Neural cell (in vitro differentiated cells): ENCODE data around the gene BTBD19. TPM values are rescaled to one million over a fixed set of nuclear protein-coding genes. Genes with fewer than 3 reads are reported as not detected.

Experiments
- H2AFZ ChIP-seq: fragments of 200-600, 300-800 bp; sonication (generic), shearing (Covaris generic); 2 replicates; pipeline ENCODE4 v1.6.0; 2014; ENCODE audit warnings: low read depth, mild to moderate bottlenecking, antibody characterized with exemption, low read length, moderate library complexity
- H3F3A ChIP-seq: fragments of 200-600 bp; shearing (Covaris generic); 2 replicates; pipeline ENCODE4 v1.6.1; 2016; ENCODE audit warnings: mild to moderate bottlenecking, moderate library complexity, mixed read lengths, antibody characterized with exemption, low read length; ENCODE audit not compliant: insufficient read depth, poor library complexity, severe bottlenecking
- H3K27ac ChIP-seq: fragments of 200-600, 300-800 bp; sonication (generic), shearing (Covaris generic); 2 replicates; pipeline ENCODE4 v1.5.1; 2014; ENCODE audit warnings: mild to moderate bottlenecking, low read length, moderate library complexity
- H3K27me3 ChIP-seq: fragments of 300-800, 200-600 bp; sonication (generic), shearing (Covaris generic); 2 replicates; pipeline ENCODE4 v1.6.0; 2014; ENCODE audit warnings: mild to moderate bottlenecking, low read depth, low read length, moderate library complexity; ENCODE audit not compliant: insufficient read depth
- H3K36me3 ChIP-seq: fragments of 300-800, 200-600 bp; sonication (generic), shearing (Covaris generic); 2 replicates; pipeline ENCODE4 v1.5.1; 2014; ENCODE audit warnings: mild to moderate bottlenecking, antibody characterized with exemption, low read length, moderate library complexity; ENCODE audit not compliant: insufficient read depth
- H3K4me2 ChIP-seq: fragments of 300-800, 200-600 bp; sonication (generic), shearing (Covaris generic); 2 replicates; pipeline ENCODE4 v1.6.0; 2014; ENCODE audit warnings: mild to moderate bottlenecking, low read length
- H3K4me3 ChIP-seq: fragments of 300-800, 200-600 bp; sonication (generic), shearing (Covaris generic); 2 replicates; pipeline ENCODE4 v1.5.1; 2014; ENCODE audit warnings: mild to moderate bottlenecking, low read length, moderate library complexity
- H3K79me2 ChIP-seq: fragments of 200-600 bp; shearing (Covaris generic); replicated peaks from 2 replicates; pipeline ENCODE4 v1.6.0; 2014; ENCODE audit warnings: mild to moderate bottlenecking, low read length, moderate library complexity; ENCODE audit not compliant: insufficient read depth
- H3K9ac ChIP-seq: fragments of 300-800, 200-600 bp; sonication (generic), shearing (Covaris generic); 2 replicates; pipeline ENCODE4 v1.6.1; 2016; ENCODE audit warnings: mild to moderate bottlenecking, low read length, mixed read lengths
- H3K9me2 ChIP-seq: fragments of 200-600 bp; shearing (Covaris generic); 2 replicates; pipeline ENCODE4 v1.6.1; 2016; ENCODE audit warnings: mild to moderate bottlenecking, low read length, mixed read lengths; ENCODE audit not compliant: insufficient read depth
- H3K9me3 ChIP-seq: fragments of 200-600, 300-800 bp; sonication (generic), shearing (Covaris generic); 2 replicates; pipeline ENCODE4 v1.6.1; 2016; ENCODE audit warnings: mild to moderate bottlenecking, mixed run types, low read length, moderate library complexity, mixed read lengths
- H4K20me1 ChIP-seq: fragments of 200-600 bp; shearing (Covaris generic); 2 replicates; pipeline ENCODE4 v1.6.1; 2016; ENCODE audit warnings: mild to moderate bottlenecking, mixed run types; ENCODE audit not compliant: insufficient read depth
- EP300 ChIP-seq: fragments of 450-650 bp; conservative IDR thresholded peaks from 2 replicates; pipeline ENCODE4 v1.6.1; 2014; ENCODE audit warnings: antibody characterized with exemption, mild to moderate bottlenecking, moderate library complexity; ENCODE audit not compliant: poor library complexity, severe bottlenecking
- EZH2 ChIP-seq: fragments of 200-600, 300-800 bp; shearing (Covaris generic), sonication (generic); IDR thresholded peaks from 2 replicates; pipeline ENCODE4 v1.6.1; 2014; ENCODE audit warnings: antibody characterized with exemption, low read length, borderline replicate concordance, mild to moderate bottlenecking; ENCODE audit not compliant: insufficient read depth, poor library complexity, severe bottlenecking
- MXI1 ChIP-seq: fragments of 450-650 bp; conservative IDR thresholded peaks from 2 replicates; pipeline ENCODE4 v1.6.1; 2014; ENCODE audit warnings: antibody characterized with exemption, mild to moderate bottlenecking; ENCODE audit not compliant: poor library complexity, severe bottlenecking
- POLR2AphosphoS5 ChIP-seq: IDR thresholded peaks from 2 replicates; pipeline ENCODE4 v1.6.1; 2012
- RAD21 ChIP-seq: fragments of 450-650 bp; conservative IDR thresholded peaks from 2 replicates; pipeline ENCODE4 v1.6.1; 2014; ENCODE audit warnings: antibody characterized with exemption, mild to moderate bottlenecking, moderate library complexity
- SMC3 ChIP-seq: fragments of 450-650 bp; conservative IDR thresholded peaks from 2 replicates; pipeline ENCODE4 v1.6.1; 2014; ENCODE audit warnings: antibody characterized with exemption, mild to moderate bottlenecking, moderate library complexity; ENCODE audit not compliant: poor library complexity
- TAF1 ChIP-seq: IDR thresholded peaks from 2 replicates; pipeline ENCODE4 v1.6.1; 2012; ENCODE audit warnings: low read depth
- polyA plus RNA-seq: library from polyadenylated mRNA; depleted of rRNA; stranded (reverse); fragments of >200 nt; gene quantifications from 2 replicates; pipeline ENCODE4 v1.2.3, GENCODE V29; 2014
- TF ChIP-seq, protein P1 (sequence below): fragments of 450-650 bp; IDR thresholded peaks from 2 replicates; pipeline ENCODE4 v1.5.1; 2014; ENCODE audit warnings: antibody characterized with exemption, mild to moderate bottlenecking, moderate library complexity; ENCODE audit not compliant: poor library complexity, severe bottlenecking
- TF ChIP-seq, protein P2 (sequence below): IDR thresholded peaks from 2 replicates; pipeline ENCODE4 v1.6.1; 2012; ENCODE audit warnings: borderline replicate concordance

BTBD19 gene
- polyA plus RNA-seq, 1 donor from 2014 or later, result not detected

DNA sequence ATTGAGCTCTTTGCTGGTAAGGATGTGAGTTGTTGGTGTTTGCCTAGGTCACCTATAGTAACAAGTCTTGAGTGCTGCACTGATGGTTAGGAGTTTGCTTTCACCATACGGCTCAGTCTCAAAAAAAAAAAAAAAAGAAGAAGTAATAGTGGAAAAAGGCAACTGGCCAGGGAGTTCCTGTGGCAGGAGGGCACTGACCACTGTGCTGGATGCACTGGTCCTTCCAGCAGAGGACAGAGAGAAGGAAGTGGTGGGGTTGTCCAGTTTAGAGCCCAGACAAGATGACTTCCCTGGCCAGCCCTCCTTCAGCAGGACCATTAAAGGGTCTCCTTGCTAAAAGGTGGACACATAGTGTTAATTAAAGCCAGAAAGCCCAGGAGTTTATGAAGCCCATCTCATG lies 46.6 kb downstream of the BTBD19 start:
- H3K9me3 ChIP-seq, result no peaks in the 10 kb centered on the region
- H3K36me3 ChIP-seq, result no peaks in the 10 kb centered on the region
- H2AFZ ChIP-seq, result no peak overlapping the region
- H3K9ac ChIP-seq, result no peak overlapping the region
- H3K27ac ChIP-seq, result no peak overlapping the region
- no peaks in the 10 kb centered on the region for H4K20me1 ChIP-seq
- no peak overlapping the region for H3K4me3 ChIP-seq
- TF ChIP-seq EP300 (no peak), RAD21 (no peak), SMC3 (no peak), TAF1 (no peak), POLR2AphosphoS5 (no peak), EZH2 (no peak), MXI1 (no peak)
- TF ChIP-seq, protein P1, sequence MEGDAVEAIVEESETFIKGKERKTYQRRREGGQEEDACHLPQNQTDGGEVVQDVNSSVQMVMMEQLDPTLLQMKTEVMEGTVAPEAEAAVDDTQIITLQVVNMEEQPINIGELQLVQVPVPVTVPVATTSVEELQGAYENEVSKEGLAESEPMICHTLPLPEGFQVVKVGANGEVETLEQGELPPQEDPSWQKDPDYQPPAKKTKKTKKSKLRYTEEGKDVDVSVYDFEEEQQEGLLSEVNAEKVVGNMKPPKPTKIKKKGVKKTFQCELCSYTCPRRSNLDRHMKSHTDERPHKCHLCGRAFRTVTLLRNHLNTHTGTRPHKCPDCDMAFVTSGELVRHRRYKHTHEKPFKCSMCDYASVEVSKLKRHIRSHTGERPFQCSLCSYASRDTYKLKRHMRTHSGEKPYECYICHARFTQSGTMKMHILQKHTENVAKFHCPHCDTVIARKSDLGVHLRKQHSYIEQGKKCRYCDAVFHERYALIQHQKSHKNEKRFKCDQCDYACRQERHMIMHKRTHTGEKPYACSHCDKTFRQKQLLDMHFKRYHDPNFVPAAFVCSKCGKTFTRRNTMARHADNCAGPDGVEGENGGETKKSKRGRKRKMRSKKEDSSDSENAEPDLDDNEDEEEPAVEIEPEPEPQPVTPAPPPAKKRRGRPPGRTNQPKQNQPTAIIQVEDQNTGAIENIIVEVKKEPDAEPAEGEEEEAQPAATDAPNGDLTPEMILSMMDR, result no peak
- TF ChIP-seq, protein P2, sequence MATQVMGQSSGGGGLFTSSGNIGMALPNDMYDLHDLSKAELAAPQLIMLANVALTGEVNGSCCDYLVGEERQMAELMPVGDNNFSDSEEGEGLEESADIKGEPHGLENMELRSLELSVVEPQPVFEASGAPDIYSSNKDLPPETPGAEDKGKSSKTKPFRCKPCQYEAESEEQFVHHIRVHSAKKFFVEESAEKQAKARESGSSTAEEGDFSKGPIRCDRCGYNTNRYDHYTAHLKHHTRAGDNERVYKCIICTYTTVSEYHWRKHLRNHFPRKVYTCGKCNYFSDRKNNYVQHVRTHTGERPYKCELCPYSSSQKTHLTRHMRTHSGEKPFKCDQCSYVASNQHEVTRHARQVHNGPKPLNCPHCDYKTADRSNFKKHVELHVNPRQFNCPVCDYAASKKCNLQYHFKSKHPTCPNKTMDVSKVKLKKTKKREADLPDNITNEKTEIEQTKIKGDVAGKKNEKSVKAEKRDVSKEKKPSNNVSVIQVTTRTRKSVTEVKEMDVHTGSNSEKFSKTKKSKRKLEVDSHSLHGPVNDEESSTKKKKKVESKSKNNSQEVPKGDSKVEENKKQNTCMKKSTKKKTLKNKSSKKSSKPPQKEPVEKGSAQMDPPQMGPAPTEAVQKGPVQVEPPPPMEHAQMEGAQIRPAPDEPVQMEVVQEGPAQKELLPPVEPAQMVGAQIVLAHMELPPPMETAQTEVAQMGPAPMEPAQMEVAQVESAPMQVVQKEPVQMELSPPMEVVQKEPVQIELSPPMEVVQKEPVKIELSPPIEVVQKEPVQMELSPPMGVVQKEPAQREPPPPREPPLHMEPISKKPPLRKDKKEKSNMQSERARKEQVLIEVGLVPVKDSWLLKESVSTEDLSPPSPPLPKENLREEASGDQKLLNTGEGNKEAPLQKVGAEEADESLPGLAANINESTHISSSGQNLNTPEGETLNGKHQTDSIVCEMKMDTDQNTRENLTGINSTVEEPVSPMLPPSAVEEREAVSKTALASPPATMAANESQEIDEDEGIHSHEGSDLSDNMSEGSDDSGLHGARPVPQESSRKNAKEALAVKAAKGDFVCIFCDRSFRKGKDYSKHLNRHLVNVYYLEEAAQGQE, result no peak
- no peaks in the 10 kb centered on the region for H3K79me2 ChIP-seq
- H3K27me3 ChIP-seq, result no peaks in the 10 kb centered on the region
- no peak overlapping the region for H3K4me2 ChIP-seq
- H3F3A ChIP-seq, result no peaks in the 10 kb centered on the region
- H3K9me2 ChIP-seq, result no peaks in the 10 kb centered on the region

DNA sequence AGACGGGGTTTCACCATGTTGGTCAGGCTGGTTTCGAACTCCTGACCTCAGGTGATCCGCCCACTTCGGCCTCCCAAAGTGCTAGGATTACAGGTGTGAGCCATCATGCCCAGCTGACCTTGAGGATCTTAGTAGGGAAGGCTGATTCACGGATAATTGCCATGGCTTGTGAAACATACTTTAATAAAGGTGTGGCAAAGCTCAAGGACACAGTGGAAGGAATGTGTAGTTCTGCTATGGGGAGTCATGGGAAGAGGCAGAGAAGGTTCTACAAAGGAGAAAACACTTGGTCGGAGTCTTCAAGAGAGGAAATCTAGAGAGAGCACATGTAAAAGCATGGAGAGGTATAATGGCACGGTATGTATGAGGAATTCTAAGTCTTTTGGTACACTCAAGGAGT lies 47.4 kb downstream of the BTBD19 start:
- Histone ChIP-seq H2AFZ (no peak overlapping the region), H3K9me2 (no peaks in the 10 kb centered on the region), H4K20me1 (no peaks in the 10 kb centered on the region), H3K27ac (no peak overlapping the region), H3F3A (no peaks in the 10 kb centered on the region), H3K27me3 (no peaks in the 10 kb centered on the region), H3K9ac (no peak overlapping the region), H3K36me3 (no peaks in the 10 kb centered on the region), H3K4me2 (no peak overlapping the region), H3K79me2 (no peaks in the 10 kb centered on the region), H3K9me3 (no peaks in the 10 kb centered on the region), H3K4me3 (no peak overlapping the region)
- no peak for TF ChIP-seq RAD21

DNA sequence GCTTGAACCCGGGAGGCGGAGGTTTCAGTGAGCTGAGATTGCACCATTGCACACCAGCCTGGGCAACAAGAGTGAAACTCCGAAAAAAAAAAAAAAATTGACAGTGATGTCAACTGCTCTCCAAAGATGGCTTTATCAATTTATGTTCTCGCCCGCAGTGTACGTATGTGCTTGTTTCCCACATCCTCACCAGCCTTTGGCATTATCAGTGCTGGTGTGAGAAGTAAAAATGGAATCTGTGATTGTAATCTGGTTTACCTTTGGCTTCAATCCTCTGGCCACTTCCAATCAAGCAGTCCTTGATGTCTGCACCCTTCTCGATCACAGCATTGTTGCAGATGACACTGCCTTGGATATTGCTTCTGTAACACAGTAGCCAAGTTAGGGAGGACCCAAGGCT lies 49.1 kb downstream of the BTBD19 start:
- Histone ChIP-seq H4K20me1 (no peaks in the 10 kb centered on the region), H3F3A (no peaks in the 10 kb centered on the region), H3K27ac (no peak overlapping the region), H3K9me3 (no peaks in the 10 kb centered on the region), H3K4me2 (no peak overlapping the region), H3K4me3 (no peak overlapping the region), H2AFZ (no peak overlapping the region), H3K79me2 (no peaks in the 10 kb centered on the region), H3K9me2 (no peaks in the 10 kb centered on the region), H3K9ac (no peak overlapping the region), H3K27me3 (no peaks in the 10 kb centered on the region), H3K36me3 (no peaks in the 10 kb centered on the region)
- TF ChIP-seq, protein P2, result no peak
- TF ChIP-seq SMC3 (no peak), EP300 (no peak)
